ENCODE data around the gene ZFP91.

The ZFP91 gene

DNA sequence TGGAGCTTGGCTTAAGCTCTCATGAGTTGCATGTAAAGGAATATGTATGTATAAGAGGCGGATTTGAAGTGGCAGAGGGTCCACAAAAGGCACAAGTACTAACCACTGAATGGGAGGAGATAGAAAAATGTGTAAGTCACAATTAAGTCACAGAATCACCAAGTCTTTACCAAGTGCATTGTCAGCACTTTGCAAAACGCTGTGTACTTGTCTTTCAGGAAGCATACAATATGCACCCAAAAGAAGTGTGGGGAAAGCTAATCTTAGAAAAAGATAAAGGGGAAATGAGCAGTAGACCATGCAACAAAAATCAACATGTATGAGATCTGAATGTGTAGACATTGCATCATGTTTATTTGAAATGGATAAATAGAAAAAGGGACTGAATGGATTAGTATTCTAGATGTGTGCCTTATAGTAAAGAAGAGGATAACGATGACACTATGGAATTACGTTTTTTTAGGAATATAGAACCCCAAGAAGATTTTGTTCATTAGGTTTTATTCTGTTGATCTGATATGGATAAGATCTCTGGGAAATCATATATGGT is 48.1 kb downstream of the ZFP91 start:
- in situ Hi-C loops (cut with MboI; ENCODE audit: low sequenced_read_pairs), result no loop called here

DNA sequence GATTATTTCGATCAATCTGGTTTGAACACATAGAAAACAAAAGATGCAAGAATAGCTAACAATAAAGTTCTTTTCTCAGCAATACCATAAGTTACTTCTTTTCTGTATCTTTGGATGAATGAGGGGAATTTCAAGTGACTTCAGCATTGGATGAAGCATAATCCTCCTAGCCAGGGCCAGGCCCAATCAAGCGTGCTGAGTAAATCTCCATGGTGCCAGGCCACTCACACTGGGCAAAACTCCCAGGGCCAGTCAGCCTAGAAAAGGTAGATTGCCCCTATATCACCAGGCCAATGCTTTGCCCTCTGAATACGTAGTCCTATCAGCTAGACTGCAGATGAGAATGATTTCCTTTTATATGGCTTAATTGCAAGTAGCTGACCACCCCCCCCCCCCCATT is 49.6 kb downstream of the ZFP91 start:
- in situ Hi-C loops (cut with MboI; ENCODE audit: low sequenced_read_pairs), result no loop called here

DNA sequence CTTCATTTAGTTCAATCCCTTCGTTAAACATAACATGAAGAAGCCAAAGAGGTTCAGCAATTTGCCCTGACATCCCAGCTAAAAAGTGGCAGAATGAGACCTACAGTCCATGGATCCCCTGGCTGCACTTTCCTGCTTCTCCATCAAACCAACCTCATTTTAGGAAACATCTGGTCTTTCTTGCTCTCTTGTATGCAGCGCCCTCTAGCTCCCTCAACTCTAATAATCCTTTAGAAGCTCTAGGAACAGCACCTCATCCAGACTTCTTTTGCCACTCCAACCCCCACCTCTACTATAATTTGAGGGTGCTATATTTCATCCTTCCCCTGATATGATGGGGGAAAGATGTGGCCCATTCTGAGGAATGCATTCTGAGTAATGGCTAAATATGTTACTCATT is 51.0 kb downstream of the ZFP91 start:
- in situ Hi-C loops (cut with MboI; ENCODE audit: low sequenced_read_pairs), result no loop called here

DNA sequence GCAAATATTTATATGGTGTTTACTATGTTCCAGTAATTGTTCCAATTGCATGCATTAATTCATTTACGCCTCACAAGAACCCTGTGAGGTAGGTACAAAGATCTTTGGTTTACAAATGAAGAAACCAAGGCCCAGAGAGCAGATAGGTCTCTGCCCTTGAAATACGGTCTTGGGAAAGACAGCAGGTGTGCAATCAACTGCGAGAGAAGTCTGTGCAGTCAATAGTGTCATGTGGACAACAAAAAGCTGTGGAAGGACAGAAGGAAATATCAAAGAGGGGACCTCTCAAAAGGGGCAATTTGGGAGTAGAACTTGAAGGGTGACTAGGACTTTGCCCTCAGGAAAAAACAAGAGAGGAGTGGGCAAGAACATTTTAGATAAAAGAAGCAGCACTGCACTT is 52.5 kb downstream of the ZFP91 start:
- in situ Hi-C loops (cut with MboI; ENCODE audit: low sequenced_read_pairs), result no loop called here

- in situ Hi-C loops (cut with MboI; ENCODE audit: low sequenced_read_pairs), result no loop called here
Measured at GRCh38 chr11:58632510-58632909, 53.6 kb downstream of the ZFP91 start.

DNA sequence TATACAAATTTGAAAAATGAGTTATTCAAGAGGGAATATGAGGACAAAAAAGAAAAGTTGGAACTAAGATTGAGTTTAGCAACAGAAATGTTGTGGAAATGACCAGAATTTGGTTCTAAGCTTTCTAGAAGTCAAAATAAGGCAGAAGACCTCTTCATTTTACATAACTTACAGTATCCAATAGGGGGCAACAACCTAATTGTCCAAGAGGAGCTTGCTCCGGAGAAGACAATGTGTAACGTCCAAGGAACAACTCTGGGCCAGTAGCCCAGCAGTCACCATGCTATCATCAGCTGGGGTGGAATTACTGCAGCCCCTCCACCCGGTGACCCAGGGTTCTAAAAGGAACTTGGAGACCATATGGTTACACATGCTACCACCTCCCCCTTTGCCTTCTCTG is 57.7 kb downstream of the ZFP91 start:
- in situ Hi-C loops (cut with MboI; ENCODE audit: low sequenced_read_pairs), result no loop called here

DNA sequence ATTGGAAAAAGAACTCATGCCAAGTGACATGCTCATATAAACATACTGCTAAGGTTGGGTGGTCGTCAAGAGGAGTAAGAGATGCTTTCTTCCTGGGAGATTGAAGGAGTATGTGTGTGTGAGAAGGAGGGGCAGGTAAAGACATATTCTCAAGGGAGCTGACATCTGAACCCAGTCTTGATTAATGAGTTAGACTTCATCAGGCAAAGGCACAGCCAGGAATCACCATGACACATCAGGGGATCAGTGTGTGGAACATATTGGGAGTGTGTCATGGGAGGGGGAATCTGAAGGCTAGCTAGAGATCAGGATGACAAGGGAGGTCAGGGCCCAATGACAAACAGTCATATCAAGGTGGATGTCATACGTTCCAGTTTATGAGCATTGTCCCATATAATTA is 58.5 kb downstream of the ZFP91 start:
- in situ Hi-C loops (cut with MboI; ENCODE audit: low sequenced_read_pairs), result no loop called here

GRCh38 chr11:58639103-58639502 is 60.2 kb downstream of the ZFP91 start:
- in situ Hi-C loops (cut with MboI; ENCODE audit: low sequenced_read_pairs), result no loop called here

GRCh38 chr11:58639669-58640068 is 60.8 kb downstream of the ZFP91 start:
- in situ Hi-C loops (cut with MboI; ENCODE audit: low sequenced_read_pairs), result no loop called here

- in situ Hi-C loops (cut with MboI; ENCODE audit: low sequenced_read_pairs), result no loop called here
Measured at GRCh38 chr11:58640386-58641023, 61.6 kb downstream of the ZFP91 start.

GRCh38 chr11:58641341-58641740 is 62.5 kb downstream of the ZFP91 start:
- in situ Hi-C loops (cut with MboI; ENCODE audit: low sequenced_read_pairs), result no loop called here

DNA sequence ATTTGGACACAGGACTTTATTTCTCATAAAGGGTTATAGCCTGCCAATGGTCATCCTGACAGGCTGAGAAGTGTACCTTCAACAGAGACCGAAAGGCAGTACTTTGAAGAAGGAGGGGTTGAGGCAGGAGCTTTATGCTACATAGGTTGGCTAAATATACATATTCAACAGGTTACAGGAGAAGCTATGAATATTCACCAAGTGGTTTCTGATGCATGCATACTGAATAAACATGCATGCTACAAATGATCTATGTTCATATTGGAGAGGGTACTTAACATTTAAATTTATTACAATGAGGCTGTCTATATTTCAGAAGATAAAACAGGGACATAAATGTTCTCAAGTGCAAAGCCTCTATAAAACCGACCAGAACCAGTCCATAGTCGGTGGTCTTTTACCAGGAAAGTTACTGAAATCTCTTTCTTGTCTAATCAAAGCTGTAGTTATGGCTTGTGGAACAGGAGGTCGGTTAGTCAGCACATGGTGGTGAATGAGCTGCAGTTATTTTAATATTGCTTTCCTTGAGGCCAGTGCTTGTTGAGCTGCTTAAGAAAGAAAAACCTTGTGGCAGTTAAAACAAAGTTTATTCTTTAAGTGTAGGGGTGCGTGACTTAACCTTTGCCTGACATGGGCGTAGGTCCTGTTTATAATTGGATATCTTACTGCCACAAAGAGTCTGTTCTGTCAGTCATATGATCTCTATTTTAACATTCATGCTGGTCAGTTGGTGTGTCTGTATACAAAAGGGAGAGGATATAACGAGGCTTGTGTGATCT is 63.1 kb downstream of the ZFP91 start:
- in situ Hi-C loops (cut with MboI; ENCODE audit: low sequenced_read_pairs), result no loop called here

DNA sequence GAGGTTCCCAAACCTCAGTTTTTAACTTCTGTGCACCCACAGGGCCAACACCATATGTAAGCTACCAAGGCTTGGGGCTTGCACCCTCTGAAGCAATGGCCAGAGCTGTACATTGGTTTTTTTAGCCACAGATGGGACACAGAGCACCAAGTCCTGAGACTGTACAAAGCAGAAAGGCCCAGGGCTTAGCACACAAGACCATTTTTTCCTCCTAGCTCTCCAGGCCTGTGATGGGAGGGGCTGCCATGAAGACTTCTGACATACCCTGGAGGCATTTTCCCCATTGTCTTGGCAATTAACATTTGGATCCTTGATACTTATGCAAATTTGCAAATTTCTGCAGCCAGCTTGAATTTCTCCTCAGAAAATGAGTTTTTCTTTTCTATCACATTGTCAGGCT is 67.0 kb downstream of the ZFP91 start:
- in situ Hi-C loops (cut with MboI; ENCODE audit: low sequenced_read_pairs), result no loop called here

DNA sequence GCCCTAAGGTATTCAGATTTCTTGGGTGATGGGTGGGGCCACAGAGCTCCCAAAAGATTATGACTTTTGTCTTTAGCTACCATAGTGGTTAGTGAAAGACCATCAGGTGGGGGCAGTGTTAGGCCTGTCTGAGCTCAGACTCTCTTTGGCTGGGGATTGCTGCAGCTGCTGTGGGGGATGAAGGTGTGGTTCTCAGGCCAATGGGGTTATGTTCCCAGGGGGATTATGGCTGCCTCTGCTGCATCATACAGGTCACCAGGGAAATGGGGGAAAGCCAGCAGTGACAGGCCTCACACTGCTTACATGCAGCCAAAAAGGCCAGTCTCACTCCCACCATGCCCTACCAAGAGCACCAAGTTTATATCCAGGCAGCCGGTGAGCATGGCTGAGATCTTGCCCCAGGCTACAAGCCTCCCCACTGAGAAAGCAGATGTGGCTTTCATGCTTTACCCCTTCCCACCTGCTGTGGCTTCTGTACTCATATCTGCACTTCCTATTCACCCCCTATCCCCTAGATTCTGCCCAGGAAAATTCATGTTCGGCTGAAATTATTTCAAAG is 68.4 kb downstream of the ZFP91 start:
- in situ Hi-C loops (cut with MboI; ENCODE audit: low sequenced_read_pairs), result no loop called here

- in situ Hi-C loops (cut with MboI; ENCODE audit: low sequenced_read_pairs), result no loop called here
Measured at GRCh38 chr11:58647866-58648265, 69.0 kb downstream of the ZFP91 start.

- in situ Hi-C loops (cut with MboI; ENCODE audit: low sequenced_read_pairs), result no loop called here
Measured at GRCh38 chr11:58649623-58650022, 70.8 kb downstream of the ZFP91 start.

- in situ Hi-C loops (cut with MboI; ENCODE audit: low sequenced_read_pairs), result no loop called here
Measured at GRCh38 chr11:58650496-58650895, 71.6 kb downstream of the ZFP91 start.

DNA sequence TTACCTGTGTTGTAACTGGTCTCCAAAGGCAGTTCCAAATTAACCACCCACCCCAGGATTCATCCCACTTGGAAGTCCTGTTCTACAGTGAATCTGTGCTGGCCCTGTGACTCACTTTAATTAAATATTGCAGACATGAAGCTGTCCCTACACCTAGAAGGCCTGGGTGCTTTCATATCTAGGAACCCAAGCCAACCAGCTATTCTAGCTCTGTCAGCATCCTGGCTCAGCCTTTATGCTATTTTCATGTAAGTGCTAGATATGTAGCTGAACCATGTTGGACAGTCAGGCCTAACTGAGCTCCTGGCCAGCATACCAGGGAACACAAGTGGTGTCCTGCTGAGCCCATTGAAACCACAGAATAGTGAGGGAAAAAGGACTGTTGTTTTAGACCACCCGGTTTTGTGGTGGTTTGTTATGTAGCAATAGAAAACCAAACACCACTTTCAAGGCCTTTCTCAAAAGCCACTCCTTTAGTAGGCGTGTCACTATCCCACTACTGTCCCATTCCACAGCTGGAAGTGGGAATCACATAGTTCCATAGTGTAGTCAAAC is 73.9 kb downstream of the ZFP91 start:
- in situ Hi-C loops (cut with MboI; ENCODE audit: low sequenced_read_pairs), result no loop called here

DNA sequence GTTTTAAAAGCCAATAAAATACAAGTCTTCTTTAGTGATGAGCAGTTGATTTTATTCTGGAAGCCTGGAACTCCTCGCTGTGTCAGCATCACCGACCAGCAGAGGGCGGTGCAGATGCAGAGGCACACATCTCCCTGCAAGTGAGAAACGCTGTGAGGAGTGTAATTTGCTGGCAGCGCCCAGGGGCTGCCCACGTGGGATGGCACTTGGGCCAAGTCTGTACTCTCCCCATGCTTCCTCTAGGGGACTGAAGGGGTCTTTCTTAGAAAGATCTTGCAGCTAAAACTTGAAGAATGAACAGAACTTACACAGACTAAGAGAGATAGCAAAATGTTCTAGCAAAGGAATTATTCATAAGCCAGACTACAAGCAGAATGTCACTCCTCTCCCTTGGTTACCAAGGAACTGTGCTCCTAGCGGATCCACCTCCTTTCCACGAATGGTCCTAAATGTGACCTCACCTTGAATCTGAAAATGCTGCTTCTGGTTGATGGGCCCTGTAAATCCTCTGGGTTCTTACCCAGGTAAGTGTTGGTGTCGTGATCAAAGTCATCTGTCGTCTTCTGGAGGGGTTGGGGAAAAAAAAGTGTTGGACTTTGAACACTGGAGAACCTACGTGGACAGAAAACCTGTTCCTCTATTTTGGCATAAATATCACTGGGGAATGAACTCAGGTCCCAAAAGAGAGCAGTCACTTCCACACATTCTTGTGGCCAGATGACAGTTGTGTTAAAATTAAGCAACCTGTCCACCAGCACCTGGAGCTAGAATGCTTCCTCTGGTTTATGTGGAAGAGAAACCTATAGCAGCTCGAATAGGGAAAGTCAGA is 75.4 kb downstream of the ZFP91 start:
- in situ Hi-C loops (cut with MboI; ENCODE audit: low sequenced_read_pairs), result no loop called here

- in situ Hi-C loops (cut with MboI; ENCODE audit: low sequenced_read_pairs), result no loop called here
Measured at GRCh38 chr11:58654908-58655296, 76.0 kb downstream of the ZFP91 start.

DNA sequence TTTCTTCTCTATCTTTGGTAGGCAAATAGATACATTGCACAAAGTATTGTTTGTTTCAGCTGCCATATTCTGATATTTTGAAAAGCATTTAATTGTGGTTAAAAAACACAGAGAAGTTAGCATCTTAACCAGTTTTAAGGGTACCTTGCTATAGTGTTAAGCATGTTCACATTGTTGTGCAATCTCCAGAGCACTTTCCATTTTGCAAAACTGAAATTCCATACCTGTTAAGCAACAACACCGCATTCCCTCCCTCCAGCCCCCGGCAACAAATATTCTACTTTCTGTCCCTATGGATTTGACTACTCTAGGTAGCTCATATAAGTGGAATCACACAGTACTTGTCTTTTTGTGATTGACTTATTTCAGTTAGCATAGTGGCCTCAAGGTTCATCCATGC is 77.5 kb downstream of the ZFP91 start:
- in situ Hi-C loops (cut with MboI; ENCODE audit: low sequenced_read_pairs), result no loop called here
